ENCODE results near the gene ABHD14A. TPM values are rescaled to one million over a fixed set of nuclear protein-coding genes. Genes with fewer than 3 reads are reported as not detected.

Gene ABHD14A
- total RNA-seq, 1 experiment from 2014 or later: 14.8 TPM

DNA sequence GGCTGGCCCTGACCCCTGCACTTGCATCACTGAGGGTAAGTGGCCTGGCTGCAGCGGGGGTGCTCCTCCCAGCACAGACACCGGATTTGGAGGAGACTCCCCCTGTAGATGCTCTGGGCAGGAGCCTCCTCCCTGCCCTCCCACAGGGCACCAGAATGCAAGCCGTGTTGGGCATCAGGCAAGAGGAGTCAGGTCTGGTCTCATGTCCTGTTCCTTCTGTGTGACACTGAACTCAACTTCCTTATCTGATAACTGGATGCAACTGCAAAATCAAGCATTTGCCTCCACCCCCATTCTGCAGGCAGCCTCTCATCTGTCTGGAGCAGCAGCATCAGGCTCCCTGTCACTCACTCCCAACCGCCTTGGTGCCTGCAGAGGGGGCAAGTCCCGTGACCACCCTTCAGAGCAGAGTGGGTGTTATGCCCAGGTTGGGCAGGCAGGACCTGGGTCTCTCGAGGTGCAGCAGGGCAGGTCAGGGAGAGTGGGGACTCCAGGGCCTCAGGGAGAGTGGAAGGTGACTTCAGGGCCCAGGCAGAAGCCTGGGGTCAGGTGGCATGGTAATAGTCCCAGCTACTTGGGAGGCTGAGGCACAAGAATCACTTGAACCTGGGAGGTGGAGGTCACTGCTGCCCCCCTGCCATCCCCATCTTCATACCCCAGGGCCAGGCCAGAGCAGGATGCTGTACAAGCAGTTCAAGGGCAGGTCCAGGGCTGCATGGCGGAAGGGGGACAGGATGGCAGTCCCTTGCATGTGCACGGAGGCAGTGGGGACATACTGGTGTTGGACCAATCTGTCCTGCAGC, 31.4 kb downstream of the ABHD14A start:
- in situ Hi-C loops (cut with HindIII; ENCODE audit: low sequenced_read_pairs): no loop called here
- no peak for DNase-seq (ENCODE audit: low spot score)

DNA sequence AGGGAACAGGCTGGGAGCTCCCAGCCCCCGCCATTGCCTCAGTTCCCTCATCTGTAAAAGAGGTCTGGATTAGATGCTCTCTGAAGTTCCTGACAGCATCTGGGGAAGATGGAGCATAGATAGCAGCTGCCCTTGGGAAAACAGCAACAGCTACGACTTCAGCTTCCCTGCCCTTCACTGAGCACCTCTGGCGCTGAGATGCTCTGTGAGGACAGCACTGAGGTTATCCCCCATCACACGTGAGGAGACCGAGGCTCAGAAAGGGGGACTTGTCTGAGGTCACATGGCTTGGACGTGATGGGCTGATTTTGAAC, 31.9 kb downstream of the ABHD14A start:
- no peak for DNase-seq (ENCODE audit: low spot score)
- in situ Hi-C loops (cut with HindIII; ENCODE audit: low sequenced_read_pairs): no loop called here

DNA sequence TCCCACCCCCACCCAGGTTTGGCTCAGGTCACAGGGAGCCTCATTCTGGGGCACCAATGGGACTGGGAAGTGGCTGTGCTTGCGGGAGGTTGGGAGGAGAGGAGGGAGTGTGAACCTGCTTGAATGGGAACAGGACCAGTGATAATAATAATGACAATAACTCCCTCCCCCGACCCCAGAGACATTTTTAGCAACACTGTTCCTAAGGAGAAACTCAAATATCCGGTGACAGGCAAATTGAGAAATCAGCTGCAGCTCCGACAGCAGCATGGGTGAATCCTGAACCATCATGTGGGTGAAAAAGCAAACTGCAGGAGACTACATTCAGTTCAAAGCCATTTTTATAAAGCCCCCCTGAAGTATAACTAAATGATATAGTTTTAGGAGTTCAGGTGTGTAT, 32.4 kb downstream of the ABHD14A start:
- in situ Hi-C loops (cut with HindIII; ENCODE audit: low sequenced_read_pairs): no loop called here
- no peak for DNase-seq (ENCODE audit: low spot score)

DNA sequence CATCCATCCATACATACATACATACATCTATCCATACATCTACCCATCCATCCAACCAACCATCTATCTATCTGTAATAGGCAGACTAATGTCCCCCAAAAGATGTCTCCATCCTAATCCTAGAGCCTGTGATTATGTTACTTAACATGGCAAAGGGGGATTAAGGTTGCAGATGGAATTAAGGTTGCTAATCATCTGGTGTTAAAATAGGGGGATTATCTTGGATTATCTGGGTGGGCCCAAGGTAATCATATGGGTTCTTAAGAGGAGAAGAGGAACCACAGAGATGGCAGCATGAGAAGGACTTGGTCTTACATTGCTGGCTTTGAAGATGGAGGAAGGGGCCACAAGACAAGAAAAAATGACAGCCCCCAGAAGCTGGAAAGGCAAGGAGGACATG, 35.6 kb downstream of the ABHD14A start:
- in situ Hi-C loops (cut with HindIII; ENCODE audit: low sequenced_read_pairs): no loop called here
- DNase-seq (ENCODE audit: low spot score): no peak

DNA sequence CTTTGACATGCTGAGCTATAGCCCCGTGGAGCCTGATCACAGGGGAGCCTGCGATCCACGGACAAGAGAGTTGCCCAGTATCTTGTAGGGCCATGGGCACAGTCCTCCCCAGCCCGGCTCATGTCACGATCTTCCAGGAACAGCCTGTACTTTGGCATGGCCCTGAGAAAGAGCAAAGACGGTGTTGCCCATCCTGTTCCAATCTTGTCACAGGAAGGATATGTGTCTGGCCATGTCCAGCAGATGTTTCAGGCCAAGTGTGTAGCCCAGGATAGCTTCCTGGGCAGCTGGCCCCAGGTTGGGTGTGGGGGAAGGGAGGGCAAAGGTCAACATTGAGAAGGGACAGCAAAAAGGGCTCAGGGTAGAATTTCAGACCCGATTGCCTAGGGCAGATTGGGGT, 37.8 kb downstream of the ABHD14A start:
- in situ Hi-C loops (cut with HindIII; ENCODE audit: low sequenced_read_pairs): no loop called here
- no peak for DNase-seq (ENCODE audit: low spot score)

DNA sequence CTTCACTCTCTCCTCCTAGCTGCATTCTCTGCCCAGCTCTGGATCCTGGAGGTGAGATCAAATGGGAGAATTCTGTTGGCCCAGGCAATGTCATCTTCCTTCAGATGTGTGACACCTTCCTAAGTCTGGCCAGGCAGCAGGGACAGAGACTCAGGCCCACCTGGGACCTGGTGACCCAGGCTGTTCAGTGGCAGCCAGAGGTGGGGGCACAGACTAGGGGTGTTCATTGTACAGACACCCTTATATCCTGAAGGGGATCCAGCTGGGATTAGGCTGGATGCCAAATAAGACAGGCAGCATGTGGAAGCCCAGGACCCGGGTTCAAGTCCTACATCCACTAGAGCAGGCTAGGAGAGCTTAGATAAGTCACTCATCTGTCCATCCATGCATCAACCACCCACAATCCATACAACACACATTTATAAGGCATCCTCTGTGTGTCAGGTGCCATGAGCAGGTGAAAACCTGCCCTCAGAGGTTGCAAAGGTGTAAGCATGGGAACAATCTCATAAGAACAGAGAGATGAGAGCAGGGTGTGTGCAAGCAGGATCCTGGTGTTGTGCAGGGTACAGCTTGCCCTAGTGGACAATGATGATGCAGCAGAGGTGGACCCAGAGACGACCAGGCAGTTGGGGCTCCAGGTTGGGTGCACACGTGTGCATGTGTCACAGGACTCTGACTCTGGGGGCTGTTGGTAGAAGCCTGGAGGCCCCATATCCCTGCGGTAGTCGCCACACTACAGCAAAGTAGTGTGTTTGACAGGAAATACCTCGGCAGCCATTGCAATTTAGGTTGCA, 39.1 kb downstream of the ABHD14A start:
- in situ Hi-C loops (cut with HindIII; ENCODE audit: low sequenced_read_pairs): no loop called here
- no peak for DNase-seq (ENCODE audit: low spot score)

DNA sequence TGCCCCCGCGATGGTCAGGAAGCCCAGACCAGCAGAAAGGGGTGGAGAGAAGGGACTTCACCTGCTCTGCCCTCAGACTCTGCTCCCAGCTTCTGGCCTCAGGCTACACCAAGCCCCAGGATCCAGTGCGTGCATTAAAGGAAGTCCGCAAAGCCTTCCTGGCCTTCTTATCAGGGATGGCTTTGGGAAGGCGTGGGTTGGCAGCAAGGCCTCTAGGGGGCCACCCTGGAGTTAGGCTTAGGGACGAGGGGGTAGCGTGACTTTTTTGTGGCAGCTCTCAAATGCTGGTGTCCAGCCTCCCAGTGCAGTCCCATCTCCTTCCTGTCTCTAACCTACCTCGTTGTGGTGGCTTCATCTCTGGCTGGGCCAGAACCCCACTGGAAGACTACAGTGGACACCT, 39.7 kb downstream of the ABHD14A start:
- in situ Hi-C loops (cut with HindIII; ENCODE audit: low sequenced_read_pairs): no loop called here
- DNase-seq (ENCODE audit: low spot score): no peak

DNA sequence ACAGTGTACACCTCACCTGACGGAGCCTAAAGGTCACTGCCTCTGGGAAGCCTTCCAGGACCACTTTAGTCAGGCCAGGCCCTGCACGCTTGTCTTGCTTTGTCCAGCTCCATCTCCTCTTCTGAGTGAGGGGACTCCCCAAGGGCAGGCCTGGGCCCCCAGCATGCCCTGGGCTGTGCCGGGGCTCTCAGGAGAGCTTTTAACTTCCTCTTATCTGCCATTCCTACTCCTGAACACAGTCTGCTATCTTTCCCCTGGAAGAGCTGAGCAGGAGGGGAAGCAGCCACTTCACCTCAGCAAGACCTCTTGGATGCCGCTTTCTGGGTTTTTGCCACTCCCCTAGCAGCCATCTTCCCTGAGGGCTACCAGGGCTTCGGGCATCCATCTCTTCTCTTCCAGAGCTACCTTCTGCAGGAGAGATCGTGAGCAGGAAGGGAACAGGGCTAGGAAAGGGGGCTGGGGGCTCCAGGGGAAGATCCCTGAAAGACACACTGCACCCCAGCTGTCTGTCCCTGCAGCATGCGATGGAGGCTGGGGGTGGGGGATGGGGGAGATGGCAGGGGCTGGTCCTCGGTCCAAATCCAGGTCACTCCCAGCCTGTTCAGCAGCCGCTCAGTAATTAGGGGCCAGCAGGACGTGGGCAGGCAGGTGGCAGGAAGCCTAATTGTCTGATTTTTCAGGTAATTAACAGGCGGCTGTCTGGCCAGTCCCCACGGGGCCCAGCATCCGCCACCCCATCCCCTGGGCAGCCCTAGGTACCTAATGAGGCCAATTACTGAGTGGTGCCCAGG, 40.8 kb downstream of the ABHD14A start:
- in situ Hi-C loops (cut with HindIII; ENCODE audit: low sequenced_read_pairs): no loop called here
- peak; percentile 83 for DNase-seq (ENCODE audit: low spot score)

DNA sequence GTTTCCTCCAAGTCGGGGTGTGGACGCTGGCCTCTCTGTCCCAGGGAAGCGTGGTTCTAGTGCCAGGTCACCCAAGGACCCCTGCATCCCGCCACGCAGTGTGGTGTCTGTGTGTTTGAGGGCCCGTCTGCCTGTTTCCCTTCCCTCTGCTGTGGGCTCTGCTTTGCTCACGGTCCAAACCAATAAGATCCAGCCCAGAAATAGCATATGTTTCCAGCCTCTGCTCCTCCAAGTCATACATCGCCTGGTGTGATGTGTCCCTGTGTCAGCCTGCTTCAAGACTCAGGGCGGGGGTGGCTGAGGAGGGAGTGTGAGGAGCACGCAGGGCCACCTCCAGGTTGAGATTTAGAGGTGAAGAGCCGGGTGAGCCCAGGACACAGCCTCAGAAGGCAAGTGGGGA, 42.7 kb downstream of the ABHD14A start:
- in situ Hi-C loops (cut with HindIII; ENCODE audit: low sequenced_read_pairs): no loop called here
- DNase-seq (ENCODE audit: low spot score): peak; percentile 74

DNA sequence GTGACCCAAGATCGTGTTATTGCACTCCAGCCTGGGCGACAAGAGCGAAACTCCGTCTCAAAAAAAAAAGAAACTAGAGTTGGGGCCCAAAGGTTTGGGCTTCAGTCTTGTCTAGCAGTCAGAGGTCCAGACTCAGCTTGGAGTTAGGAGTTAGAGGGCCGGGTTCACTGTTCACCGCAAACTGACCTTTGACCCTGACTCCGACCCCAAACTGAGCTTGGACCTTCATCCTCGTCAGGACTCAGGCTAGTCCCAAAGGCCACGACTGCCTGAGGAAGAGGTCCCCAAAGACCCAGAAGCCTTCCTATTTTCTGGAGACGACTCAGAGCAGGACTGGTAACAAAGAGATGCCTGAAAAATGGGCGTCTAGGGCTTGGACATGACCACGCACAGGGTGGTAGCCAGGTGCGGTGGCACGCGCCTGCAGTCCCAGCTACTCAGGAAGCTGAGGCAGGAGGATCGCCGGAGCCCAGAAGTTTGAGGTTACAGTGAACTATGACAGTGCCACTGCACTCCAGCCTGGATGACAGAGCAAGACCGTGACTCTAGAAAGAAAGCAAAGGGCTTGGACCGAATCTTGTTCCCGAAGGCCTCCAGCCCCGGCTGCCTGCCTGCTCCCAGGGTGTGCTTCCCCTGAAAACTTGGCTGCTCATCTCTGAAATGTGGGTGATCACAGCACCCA, 43.6 kb downstream of the ABHD14A start:
- no peak for DNase-seq (ENCODE audit: low spot score)
- in situ Hi-C loops (cut with HindIII; ENCODE audit: low sequenced_read_pairs): no loop called here

DNA sequence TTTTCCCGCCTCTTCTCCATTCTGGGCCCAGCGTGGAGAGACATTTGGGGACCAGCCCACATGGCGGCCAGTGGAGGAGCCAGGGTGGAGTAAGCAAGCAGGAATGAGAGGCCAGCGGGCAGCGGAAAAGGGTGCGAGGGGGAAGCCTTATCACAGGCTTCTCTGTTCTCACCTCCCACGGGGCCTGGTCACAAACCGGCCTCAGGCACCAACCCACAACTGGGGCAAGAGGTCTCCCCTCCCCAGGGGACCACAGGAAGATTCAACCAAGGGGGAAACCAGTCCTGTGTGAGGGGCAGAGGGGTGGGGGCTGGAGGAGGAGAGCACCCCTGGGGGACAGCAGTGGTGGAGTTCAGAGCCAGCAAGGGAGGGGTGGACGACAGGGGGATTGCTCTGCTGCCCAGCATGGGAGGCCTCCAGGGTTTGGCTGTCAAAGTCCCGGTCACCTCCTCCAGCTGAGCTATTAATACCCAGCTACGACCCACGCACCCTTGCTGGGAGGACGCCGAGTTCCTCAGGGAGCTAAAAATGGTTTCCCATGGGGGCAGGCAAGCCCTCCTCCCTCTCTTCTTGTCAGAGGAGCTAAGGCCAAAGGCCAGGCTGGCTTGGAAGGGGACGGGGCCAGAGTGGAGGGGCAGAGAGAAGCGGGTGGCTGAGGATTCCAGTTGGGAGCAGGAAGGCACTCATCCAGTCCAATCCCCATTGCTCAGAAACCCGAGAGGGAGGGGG, 44.7 kb downstream of the ABHD14A start:
- in situ Hi-C loops (cut with HindIII; ENCODE audit: low sequenced_read_pairs): no loop called here

DNA sequence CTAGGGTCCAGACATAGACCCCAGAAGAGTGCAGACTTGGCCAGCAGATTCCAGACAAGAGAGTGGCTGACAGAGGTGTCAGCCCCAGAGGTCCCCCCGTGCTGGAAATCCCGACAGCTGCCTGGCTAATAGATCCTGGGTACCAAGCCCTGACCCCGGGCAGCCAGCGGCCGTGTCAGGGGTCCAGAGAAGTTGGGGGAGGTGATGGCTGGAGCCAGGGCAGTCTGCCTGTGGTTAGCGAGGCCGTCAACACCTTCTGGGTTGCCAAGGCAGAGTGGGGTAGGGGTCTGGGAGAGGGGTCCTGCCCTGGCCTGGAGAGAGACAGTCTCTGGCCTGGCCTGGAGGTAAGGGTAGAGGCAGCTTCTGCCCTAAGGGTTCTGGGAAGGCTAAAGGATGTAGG, 45.9 kb downstream of the ABHD14A start:
- in situ Hi-C loops (cut with HindIII; ENCODE audit: low sequenced_read_pairs): no loop called here
- DNase-seq (ENCODE audit: low spot score): no peak

More for the DNA sequence above, 44.7 kb downstream of the ABHD14A start:
- no peak for DNase-seq (ENCODE audit: low spot score)

DNA sequence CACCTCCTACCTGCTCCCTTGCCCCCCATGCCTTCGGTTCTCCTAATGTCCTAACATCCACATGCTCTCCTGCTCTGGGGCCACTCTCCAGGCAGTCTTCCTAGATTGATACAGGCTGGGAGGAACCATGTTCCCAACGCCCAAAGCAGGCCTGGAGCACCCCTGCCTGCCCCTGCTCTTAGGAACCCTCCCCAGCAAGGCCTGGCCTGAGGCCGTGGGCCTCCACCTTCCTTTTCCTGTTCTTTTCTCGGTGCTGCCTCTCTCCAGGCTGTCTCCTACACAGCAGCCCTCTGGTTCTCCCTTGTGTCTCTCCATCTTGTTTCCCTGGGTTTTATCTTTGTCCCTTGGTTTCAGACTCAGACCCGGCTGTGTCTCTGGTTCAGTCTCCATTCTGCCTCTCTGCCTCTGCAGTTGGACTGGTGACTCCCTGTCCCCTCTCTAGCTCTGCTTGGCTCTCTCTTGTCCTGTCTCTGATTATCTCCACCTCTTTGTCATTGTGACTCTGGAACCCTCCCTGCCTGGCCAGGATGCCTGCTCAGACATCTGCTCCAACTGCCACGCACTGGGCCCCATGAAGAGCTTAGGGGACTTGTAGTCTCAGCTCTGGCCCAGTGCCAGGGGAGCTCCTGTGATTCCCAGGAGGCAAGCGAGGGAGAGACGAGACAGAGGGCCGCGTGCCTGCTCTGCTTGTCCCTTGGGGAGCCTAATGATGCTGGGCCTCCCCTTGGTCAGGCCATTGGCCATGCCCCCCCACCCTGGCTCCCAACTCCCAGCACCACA, 46.8 kb downstream of the ABHD14A start:
- in situ Hi-C loops (cut with HindIII; ENCODE audit: low sequenced_read_pairs): no loop called here
- DNase-seq (ENCODE audit: low spot score): no peak

DNA sequence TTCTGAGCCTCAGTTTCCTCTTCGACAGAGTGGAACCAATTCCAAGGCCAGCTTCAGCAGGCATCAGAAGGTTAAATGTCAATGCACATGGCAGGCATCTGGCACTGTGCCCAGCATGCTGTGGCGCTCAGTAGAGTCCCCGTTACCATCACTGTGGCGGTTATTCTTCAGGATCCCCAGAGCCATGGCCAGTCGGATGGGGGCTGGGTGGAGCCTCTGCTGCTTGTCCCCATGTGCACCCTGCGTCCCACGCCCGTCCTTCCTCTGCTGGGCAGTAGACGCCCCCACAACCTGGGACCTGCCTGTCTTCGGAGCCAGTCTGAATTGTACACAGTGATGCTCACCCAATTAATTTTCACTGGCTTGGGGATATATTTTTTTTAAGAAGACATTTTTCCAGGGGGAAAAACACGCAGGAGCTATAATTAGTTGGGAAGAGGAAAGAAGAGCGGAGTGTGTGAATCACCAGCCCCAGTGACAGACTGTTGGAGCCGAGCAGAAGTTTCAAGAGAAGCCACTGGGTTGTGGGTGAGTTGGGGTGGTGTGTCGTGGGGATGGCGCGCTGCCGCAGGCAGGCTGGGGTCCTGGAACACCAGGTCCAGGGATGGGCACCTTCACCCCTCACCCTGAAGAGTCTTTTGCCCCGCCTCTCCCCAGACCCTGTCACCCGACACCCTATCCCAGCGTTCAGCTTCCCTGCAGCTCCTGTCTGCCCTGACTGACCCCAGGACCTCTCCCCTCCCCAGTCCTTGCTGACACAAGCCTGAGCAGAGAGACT, 47.6 kb downstream of the ABHD14A start:
- no peak for DNase-seq (ENCODE audit: low spot score)
- in situ Hi-C loops (cut with HindIII; ENCODE audit: low sequenced_read_pairs): no loop called here

DNA sequence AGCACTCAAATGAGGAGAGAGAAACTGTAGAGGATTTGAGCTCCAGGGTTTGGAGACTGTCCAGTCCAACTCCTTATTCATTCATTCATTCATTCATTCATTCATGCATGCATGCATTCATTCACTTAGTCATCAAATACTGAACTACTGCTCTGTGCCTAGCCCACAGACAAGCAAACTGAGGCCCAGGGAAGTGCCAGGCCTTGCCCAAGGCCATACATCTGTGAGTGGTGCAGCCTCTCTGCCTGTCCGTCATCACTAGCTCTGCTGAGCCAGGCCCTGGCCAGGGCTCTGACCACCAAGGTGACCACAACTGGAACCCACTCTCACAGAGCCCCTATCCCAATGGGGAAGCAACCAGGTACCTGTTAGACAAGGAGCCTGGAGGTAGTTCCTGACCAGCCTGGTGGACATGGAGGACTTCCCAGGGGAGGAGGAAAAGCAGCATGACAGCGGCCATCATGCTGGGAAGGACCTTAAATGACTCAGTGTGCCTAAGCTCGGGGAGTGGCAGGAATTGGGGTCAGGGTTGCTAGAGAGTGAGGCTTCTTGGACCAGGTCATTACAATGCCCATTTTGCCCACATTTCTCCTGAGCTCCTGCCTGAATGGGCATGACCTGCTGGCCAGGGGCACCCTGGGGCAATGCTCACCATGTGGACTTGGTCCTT, 48.4 kb downstream of the ABHD14A start:
- in situ Hi-C loops (cut with HindIII; ENCODE audit: low sequenced_read_pairs): no loop called here
- DNase-seq (ENCODE audit: low spot score): no peak

DNA sequence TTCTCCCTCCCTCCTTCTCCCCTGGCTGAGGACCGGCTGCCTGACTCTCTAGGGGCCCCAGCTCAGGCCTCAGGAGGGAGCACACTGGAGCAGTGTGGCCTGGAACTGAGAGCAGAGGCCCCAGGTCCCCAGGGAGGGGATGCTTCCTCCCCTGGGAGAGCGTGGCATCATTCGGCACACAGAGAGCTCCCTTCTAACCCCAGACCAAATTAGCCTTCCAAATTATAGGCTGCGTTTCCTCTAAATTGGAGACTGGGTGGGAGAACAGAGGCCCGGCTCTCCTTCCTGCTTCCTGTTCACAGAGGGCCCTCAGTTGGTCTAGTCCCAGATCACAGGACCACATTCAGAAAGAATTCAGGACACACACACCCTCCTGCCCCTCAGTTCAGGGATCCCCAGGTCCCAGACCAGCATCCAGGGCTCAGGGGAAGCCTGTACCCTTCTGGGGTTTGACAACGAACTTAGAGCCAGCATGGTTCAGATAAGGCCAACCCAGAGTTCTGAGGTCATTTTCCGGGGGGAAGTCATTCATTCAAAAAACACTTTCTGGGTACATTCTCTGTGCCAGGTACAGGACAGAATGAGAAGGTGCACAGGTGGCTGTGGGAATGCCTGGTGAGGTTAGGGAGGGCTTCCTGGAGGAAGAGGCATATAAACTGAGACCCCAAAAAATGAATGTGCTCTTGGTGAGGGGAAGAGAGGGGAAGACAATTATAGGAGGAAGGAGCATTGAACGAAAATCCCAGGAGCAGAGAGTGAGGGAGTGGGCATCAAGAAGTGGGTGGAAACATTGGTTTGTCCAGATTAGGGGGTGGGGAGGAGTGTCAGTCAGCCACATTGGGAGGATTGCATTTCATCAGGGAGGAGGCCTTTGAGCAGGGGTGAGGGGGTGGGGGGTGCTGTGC, 49.2 kb downstream of the ABHD14A start:
- in situ Hi-C loops (cut with HindIII; ENCODE audit: low sequenced_read_pairs): no loop called here
- no peak for DNase-seq (ENCODE audit: low spot score)

Data from G401 (cell line).